UCSD-AML1 (cell line): Measurements from ENCODE around the gene CRYBB2.
"Not testable (repeated sequence)": the region's sequence is repeated elsewhere in the genome, so short reads cannot be mapped to it uniquely, and the experiment has no call there.

Experiments used
- DNase-seq: peaks from one replicate; lab custom pipeline; 2025; ENCODE audit not compliant: unreplicated experiment; lab: John Stamatoyannopoulos, UW

Gene CRYBB2

DNA sequence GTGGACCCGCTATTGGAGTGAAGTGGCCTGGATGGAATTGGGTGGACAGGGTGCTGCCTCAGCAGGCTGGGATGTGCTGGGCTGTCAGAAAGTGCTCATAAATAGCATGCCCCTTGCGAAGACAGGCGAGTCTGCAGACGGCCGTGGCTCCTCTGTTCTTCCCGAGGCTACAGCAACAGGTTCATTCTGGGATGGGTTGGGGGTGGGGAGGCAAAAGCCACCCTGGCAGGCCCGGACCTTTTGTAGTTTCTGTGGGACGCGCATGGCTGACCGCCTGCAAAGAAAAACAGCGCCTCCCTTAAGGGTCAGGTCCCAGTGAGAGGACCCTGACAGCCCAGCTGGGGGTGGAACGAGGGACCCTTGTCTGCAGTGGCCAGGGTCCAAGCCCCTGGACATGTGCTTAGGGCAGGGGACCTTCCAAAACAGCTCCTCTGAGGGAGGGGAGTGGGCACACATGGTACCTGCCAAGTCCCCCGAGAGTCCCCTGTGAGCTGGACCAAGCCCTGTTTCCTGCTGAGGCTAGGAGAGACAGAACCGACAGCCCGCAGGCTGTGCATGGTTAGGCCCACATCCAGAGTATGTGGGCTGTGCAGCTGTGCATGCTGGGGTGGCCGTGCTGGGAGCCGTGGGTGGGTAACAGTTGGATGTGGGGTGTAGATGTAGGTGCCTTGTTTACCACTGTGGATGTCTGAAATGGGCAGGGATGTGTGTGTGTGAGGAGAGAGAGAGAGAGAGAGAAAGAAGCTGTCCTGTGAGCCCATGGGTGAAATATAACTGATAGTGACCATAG lies 19.5 kb upstream of the CRYBB2 start, which contains the start of gene CRYBB3:
TSS of gene CRYBB3 (plus strand) at position 128 of the 790 bp plus-strand sequence. CDS start 1,539 bp downstream, outside the sequence.
- no peak for DNase-seq

DNA sequence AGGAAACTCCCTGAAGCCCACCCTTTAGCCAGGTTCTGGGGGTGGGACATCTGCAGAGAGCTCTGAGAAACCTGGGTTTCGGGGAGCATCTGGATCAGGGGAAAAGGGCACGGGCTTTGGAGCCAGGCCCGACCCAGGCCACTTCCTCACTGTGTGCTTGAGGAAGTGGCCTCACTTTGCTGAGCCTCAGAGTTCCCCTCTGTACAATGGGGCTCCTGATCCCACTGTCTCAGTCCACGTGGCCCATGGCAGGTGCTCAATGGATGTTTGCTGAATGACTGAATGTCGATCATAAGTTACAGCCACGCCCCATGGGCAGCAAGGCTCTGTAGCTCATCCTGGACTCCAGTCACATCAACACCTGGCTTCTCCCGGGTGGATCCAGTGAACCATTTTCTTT lies 18.5 kb upstream of the CRYBB2 start:
- no peak for DNase-seq

DNA sequence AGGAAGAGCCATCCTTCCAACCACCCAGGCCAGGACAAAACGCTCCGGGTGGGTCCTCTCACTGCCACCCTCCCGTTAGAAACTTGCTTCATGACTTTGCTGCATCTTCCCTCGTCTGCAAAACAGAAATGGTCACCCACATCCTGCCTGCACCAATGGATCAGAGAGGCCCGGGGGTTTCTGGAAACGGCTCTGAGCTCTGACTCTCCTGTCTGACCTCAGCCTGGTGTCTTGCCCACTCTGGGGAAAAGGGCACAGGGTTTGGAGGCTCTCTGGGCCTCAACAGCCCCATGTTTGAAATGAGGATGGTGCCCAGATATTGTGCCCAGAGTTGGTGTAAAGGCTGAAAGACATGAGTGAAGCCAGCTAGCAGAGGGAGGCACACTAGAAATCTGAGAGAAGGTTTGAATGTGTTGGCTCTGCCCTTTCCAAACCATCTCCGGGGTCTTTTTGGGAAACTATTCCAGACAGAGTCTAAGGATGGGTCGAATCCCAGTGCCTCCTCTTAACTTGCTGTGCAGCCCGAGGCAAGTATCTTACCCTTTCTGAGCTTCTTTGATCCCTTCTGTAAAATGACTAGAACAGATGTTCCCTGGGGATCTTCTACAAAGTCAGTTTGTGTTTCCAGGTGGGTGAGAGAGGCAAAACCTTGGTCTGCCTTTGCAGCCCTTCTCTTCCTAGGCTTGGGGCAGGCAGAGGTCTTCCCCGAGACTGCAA lies 17.7 kb upstream of the CRYBB2 start:
- DNase-seq: no peak

DNA sequence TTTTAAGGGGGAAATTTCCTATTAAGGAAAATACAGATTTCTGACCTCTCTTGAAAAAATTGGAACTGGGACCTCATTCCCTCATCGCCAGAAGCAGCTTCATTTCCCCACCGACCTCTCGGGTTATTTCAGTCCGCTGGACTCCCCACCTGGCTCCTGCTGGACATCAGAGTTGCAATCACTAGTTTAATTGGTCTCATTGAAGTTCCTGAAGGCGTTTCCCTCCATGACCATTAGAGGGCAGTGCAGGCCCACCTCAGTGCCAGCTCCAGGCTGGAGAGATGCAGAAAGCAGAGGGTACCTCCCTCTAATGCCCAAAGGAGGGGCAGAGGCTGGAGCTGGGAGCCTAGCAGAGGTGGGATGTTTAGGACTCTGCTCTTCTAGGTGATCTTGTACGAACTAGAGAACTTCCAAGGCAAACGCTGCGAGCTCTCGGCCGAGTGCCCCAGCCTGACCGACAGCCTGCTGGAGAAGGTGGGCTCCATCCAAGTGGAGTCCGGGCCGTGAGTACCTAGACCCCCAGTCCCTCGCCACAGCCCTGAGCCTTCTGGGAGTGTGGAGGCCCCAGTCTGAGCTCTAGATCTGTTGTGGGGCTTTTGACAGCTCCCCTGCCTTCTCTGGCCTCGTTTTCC lies 17.0 kb upstream of the CRYBB2 start:
- DNase-seq: peak; percentile 44

DNA sequence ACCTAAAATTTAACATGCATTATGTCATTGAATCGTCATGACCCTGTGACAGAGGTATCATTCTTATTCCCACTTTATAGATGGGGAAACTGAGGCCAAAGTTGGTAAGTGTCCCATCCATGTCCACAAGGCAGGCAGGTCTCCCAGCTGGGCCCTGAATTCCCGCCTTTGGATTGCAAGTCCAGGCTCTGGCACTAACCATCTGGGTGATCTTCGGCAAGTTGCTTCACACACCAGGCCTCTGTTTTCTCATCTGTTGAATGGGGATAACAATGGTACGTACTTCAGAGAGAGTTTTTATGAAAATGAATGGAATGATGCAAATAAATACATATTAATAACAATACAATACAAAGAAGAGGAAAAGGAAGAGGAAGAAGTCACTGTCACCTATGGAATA lies 16.4 kb upstream of the CRYBB2 start:
- no peak for DNase-seq

DNA sequence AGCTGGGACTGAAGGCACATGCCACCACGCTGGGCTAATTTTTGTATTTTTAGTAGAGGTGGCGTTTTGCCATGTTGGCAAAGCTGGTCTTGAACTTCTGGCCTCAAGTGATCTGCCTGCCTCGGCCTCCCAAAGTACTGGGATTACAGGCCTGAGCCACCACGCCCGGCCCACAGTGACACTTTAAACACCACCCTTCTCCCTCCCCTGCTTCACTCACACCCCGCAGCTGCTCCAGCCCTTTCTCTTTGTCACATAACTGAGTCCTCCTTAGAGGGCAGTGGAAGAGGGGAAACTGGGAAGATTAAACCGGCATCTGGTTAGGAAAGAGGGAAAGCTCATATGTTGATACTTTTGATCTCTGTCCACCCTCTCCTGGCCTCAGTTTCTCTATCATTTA lies 14.9 kb upstream of the CRYBB2 start:
- DNase-seq: not testable (repeated sequence)

DNA sequence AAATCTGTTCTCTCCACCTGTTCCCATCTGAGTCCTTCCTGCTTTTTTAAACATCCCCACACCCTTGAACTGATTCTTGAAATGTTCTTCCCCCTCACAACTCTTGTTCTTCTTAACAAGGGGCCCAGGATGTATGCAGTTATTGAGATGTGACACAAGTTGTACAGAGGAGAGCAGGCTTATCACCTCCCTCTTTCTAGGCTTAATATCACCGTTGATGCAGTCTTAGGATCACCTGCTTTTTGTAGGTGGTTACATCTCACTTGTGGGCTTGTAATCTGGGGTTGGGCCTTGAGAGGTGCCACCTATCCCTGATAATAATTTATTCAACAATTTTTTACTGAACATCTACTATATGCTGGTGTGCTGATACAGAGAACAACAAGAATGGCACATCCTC lies 13.6 kb upstream of the CRYBB2 start:
- DNase-seq: no peak

DNA sequence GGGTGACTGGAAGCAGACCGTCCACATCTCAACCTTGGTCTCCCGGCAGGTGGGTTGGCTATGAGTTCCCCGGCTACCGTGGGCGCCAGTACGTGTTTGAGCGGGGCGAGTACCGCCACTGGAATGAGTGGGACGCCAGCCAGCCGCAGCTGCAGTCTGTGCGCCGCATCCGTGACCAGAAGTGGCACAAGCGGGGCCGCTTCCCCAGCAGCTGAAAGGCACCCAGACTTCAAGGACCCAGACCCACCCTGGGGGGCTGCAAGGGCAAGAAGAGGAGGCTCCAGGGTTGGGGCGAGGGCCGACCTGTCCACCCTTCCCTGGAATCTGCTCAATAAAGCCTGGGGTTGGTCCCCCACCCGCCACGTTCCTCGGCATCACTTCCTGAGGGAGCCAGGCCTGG lies 12.4 kb upstream of the CRYBB2 start:
- DNase-seq: no peak

DNA sequence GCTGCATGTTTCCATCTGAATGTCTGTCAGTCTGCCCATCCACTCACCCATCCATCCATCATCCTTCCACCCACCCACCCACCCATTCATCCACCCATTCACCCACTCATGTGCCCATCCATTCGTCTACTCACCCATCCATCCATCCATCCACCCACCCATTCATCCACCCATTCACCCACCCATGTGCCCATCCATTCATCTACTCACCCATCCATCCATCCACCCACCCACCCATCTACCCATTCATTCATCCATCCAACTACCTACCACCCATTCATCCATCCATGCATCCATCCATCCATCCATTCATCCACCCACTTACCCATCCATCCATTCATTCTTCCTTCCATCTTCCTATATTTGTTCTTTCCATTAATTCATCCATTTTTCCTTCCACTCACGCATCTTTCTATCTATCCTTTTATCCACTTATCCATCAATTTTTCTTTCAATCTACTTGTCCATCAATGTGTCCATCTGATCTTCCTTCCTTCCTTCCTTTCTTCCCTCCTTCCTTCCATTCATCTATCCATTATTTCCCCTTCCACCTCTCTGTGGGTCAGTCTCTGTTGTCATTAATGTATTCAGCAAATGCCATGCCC lies 11.8 kb upstream of the CRYBB2 start:
- no peak for DNase-seq

DNA sequence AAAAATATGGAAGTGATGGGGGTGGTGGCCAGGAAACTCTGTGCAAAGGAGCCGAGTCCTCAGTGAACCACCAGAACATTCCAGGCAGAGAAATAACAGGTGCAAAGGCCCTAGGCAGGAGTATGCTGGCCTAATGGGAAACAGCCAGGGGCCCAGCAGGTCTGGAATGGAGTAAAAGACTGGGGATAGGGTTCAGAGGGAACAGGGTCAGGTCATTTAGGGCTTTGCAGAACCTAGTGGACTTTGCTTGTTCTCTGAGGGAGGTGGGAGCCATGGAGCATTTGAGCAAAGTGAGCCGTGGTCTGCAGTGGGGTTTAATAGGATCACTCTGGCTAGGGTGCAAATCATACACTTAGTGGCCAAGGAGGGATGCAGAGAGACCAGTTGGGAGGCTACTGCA lies 11.1 kb upstream of the CRYBB2 start:
- DNase-seq: no peak

DNA sequence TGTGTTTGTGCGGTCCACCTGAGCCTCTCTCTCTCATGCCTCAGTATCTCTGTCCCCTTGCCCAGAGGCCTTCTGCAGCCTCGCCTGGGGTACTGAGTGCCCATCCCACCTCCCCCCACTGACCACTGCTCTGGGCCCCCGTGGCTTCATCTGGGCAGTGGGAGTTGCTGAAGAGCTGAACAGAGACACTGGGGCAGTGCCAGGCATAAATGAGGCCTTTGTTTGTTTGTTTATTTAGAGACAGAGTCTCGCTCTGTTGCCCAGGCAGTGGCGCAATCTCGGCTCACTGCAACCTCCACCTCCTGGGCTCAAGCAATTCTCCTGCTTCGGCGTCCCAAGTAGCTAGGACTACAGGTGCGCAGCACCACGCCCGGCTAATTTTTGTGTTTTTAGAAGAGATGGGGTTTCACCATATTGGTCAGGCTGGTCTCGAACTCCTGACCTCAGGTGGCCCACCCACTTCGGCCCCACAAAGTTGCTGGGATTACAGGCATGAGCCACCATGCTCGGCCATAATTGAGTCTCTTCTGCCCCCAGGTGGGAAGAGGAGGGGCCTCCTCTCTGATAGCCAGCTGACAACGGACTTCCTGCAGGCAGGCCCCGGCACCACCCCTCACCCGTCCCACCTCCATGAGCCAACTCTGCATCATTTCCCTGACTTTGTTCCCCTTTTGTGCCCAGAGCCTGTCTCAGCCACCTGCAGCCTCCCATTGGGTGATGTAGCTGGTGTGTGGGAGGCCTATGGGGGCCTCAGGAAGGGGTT lies 10.5 kb upstream of the CRYBB2 start:
- no peak for DNase-seq

DNA sequence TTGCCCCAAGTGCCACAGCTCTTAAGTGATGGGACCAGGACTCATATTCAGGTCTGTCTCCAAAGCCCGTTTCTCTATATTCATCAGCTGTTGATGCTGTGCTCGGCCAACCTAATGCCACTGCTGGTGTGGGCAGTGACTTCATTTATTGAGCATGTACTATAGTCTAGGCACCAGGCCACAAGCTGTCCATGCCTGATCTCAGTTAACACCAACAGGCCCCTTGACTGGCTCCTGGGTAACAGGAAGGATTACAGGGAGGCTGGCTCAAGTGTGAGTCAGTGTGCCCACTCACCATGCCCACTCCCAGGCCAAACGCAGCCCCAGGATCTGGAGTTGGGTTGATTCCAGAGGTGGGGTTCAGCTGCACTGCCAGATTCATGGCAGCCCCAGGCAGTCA lies 8.6 kb upstream of the CRYBB2 start:
- DNase-seq: no peak

DNA sequence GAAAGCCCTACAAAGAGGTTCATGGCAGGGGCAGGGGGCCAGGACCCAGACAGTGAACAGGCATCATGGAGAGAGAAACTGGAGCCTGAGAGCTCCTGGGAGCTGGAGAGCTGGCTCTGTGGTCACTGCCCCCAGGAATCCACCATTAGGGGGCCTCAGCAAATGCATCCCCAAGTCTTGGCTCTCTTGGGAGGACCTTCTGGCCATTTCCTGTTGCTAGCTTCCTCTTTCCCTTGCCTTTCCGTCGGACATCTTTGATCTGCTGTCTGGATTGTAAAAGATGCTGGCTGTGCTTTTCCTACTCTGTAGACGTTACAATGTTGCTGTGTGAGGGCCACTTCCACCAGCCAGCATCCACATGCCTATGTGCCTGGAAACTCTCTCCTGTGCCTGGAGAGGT lies 7.1 kb upstream of the CRYBB2 start:
- DNase-seq: no peak

DNA sequence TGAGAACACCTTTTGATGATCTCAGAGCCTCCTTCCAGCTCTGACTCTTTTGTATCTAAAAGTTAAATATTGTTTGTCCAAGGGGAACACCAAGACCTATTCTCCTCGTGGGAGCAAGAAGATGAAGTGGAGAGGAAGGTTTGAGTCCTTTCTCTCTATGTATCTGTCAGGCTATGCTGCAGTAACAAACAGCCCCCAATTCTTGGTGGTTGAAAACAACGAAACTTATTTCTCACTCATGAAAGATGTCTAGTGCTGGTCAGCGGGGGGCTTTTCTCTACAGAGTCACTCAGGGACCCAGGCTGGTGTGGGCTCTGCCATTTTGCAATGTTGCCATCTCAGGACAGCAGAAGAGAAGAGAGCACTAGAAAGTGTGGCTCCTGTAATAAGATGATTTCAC lies 6.2 kb upstream of the CRYBB2 start:
- no peak for DNase-seq

DNA sequence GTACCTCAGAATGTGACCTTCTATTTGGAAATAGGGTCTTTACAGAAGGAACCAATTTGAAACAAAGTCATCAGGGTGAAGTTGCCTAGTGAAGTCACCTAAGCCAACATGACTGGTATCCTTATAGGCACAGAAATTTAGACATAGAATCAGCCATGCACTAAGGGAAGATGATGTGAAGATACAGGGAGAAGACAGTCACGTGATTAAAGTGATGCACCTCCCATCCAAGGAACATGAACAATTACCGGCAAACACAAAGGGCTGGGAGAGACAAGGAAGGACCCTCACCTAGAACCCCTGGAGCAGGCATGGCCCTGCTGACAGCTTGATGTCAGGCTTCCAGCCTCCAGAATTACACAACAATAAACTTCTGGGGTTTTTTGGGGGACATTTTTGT lies 3.2 kb upstream of the CRYBB2 start:
- no peak for DNase-seq

DNA sequence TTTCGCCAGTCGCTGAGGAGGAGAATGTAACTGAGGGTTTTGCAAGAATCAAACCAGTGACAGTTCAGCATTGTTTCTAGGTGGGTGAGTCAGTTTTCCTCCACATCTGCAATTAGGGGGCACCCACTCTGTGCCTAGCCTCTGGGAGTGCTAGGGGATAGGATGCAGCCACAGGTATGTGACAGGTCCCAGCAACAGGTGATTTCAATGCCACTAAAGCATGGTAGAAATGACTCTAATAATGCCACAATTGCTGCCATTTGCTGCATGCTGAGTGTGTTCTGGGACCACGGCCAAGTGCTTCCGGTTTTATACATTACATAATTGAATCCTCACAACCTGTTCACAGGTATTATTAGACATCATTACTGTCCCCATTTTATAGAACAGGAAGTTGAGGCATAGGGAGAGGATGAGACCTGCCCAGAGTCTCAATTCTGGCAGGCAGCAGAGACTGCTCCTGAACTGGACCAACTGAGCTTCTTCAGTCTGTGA lies 556 bp downstream of the CRYBB2 start:
- DNase-seq: no peak

DNA sequence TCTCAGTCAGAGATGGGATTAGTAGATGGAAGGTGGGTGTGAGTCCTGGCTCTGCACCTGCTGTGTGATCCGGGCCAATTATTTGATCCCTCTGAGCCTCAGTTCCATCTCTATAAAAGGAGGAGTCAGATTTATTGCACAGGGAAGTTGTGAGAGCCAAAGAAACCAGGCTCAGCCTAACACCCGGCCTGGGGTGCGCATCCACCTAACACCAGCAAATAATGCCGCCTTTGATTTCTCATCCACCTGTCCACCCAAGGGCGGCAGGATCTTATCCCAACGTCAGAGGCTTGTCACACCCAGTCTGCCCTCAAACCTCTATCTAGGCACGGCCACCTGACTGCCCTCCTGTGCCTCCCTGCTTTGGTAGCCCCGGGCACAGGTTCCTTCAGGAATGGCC lies 2.4 kb downstream of the CRYBB2 start:
- no peak for DNase-seq

DNA sequence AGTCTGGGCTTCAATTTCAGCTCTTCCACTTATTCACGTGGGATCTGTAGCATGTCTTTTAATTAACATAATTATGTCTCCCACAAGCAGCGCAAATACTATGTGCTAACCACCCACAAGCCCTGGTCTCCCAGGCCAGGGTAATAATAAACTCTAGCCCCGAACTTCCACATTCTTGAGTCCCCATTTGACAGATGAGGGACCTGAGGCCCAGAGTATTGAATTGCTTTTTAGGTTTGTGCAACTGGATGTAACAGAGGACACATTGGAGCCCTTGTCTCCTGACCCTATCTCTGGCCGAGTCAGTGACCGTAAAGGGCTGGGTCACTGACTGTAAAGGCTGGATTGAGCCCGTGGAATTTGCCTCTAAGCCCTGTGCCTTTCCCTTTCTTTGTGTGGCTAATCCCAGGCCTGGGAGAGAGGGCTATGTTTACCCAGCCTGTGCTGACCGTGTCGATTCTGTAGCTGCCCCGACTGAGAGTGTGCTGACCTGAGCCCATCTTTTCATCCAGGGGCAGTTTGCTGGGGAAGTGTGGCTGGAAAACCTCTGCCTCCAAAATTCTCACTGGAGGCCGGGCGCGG lies 3.9 kb downstream of the CRYBB2 start:
- DNase-seq: no peak

DNA sequence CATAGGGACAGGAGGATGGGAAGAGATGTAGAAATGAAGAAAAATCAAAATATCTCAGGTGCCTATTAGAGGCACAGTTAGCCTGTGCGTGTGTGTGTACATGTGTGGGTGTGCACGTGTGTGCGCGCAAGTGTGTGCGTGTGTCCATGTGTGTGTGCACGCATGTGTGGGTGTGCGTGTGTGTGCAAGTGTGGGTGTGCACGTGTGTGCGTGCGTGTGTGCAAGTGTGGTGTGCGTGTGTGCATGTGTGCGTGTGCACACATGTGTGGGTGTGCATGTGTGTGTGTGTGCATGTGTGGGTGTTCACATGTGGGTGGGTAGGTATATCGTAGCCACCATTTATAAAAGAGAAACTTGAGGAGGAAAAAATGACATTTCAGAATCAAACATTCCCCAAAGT lies 9.4 kb downstream of the CRYBB2 start:
- no peak for DNase-seq

DNA sequence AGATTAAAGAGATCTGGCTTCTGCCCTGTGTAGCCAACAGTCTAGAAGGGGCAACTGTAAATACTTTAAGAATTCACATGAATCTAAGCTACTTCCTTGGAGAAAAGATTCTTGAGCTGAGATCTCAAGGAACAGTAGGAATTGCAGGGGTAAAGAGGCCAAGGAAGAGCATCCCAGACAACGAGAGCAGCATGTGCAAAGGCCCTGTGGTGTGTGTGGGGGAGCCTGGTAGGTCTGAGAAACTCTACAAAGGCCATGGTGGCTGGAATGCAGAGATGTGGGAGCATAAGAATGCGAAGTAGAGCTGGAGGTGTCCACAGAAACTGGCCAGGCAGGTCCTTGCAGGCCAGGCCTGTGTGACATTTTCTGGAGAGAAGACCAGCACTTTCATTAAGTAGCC lies 11.3 kb downstream of the CRYBB2 start:
- not testable (repeated sequence) for DNase-seq
